Measurements from ENCODE around the gene NUCB2. TPM values are rescaled to one million over a fixed set of nuclear protein-coding genes. Genes with fewer than 3 reads are reported as not detected.

NUCB2 gene
- total RNA-seq, 1 experiment from 2014 or later = 39.6 TPM

DNA sequence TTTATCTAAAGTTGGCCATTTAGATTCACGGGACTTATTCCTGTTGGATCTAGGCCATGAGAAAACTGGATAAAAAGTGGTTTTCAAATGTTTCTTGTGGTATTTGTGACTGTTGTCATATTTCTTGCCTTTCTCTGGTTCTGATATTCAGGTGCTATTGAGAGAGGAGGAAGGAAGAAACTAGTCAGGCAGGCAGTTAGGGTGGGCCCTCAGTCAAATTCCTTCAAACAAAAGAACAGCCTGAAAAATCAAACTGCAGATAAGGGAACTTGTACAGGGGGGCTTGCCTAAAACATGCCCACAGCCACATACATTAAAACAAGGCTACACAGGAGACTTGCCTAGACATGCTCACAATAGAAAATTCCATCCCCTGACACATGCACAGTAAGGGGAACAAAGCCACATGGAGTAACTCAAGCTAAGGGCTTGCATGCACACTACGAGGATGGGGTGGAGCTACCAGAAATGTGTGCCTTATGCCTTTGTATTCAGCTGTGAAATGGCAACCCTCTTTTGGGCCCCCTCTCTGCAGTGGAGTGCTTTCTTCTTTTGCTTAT is 93.2 kb downstream of the NUCB2 start:
- Histone ChIP-seq H3K4me1 (ENCODE audit: insufficient read depth, low read length, poor library complexity, severe bottlenecking) (no peaks in the 10 kb centered on the region), H3K9me3 (ENCODE audit: low read depth, low read length, poor library complexity, severe bottlenecking) (peaks cover 26% of the 10 kb centered on the region), H3K27me3 (replicated peaks; ENCODE audit: insufficient read depth, low read depth, low read length, poor library complexity) (no peaks in the 10 kb centered on the region), H3K36me3 (ENCODE audit: insufficient read depth, low read length, poor library complexity, severe bottlenecking) (peaks cover 18% of the 10 kb centered on the region), H3K27ac (ENCODE audit: low read depth, low read length, poor library complexity, severe bottlenecking) (no peak overlapping the region), H3K4me3 (ENCODE audit: low read depth, low read length, poor library complexity, severe bottlenecking) (no peak overlapping the region)
- POLR2A ChIA-PET (ENCODE audit: low non-redundant PET) = no interaction called here
- TF ChIP-seq, protein P1, sequence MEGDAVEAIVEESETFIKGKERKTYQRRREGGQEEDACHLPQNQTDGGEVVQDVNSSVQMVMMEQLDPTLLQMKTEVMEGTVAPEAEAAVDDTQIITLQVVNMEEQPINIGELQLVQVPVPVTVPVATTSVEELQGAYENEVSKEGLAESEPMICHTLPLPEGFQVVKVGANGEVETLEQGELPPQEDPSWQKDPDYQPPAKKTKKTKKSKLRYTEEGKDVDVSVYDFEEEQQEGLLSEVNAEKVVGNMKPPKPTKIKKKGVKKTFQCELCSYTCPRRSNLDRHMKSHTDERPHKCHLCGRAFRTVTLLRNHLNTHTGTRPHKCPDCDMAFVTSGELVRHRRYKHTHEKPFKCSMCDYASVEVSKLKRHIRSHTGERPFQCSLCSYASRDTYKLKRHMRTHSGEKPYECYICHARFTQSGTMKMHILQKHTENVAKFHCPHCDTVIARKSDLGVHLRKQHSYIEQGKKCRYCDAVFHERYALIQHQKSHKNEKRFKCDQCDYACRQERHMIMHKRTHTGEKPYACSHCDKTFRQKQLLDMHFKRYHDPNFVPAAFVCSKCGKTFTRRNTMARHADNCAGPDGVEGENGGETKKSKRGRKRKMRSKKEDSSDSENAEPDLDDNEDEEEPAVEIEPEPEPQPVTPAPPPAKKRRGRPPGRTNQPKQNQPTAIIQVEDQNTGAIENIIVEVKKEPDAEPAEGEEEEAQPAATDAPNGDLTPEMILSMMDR (conservative IDR thresholded peaks at IDR 0.05; ENCODE audit: low read depth, low read length) = no peak
- intact Hi-C loops (cut with micrococcal nuclease; ENCODE audit: unreplicated experiment) = no loop called here
- no TSS peak for BruUV-seq (replicated peaks)
- no peak for DNase-seq (ENCODE audit: low spot score)
- CTCF ChIA-PET = no interaction called here

GRCh38 chr11:17371614-17372013 is 95.1 kb downstream of the NUCB2 start:
- H3K36me3 ChIP-seq (ENCODE audit: insufficient read depth, low read length, poor library complexity, severe bottlenecking) = peaks cover 18% of the 10 kb centered on the region
- no peaks in the 10 kb centered on the region for H3K4me1 ChIP-seq (ENCODE audit: insufficient read depth, low read length, poor library complexity, severe bottlenecking)
- intact Hi-C loops (cut with micrococcal nuclease; ENCODE audit: unreplicated experiment) = no loop called here
- BruUV-seq (replicated peaks) = no TSS peak
- peaks cover 26% of the 10 kb centered on the region for H3K9me3 ChIP-seq (ENCODE audit: low read depth, low read length, poor library complexity, severe bottlenecking)
- TF ChIP-seq EZH2 (IDR thresholded peaks at IDR 0.05; ENCODE audit: borderline replicate concordance, low read depth, low read length, poor library complexity, severe bottlenecking) = no peak
- TF ChIP-seq, protein P1 (conservative IDR thresholded peaks at IDR 0.05; ENCODE audit: low read depth, low read length) = no peak
- ChIA-PET POLR2A (ENCODE audit: low non-redundant PET) (no interaction called here), CTCF (no interaction called here)
- no peak overlapping the region for H3K27ac ChIP-seq (ENCODE audit: low read depth, low read length, poor library complexity, severe bottlenecking)
- H3K4me3 ChIP-seq (ENCODE audit: low read depth, low read length, poor library complexity, severe bottlenecking) = no peak overlapping the region
- DNase-seq (ENCODE audit: low spot score) = peak; percentile 12
- no peaks in the 10 kb centered on the region for H3K27me3 ChIP-seq (replicated peaks; ENCODE audit: insufficient read depth, low read depth, low read length, poor library complexity)

DNA sequence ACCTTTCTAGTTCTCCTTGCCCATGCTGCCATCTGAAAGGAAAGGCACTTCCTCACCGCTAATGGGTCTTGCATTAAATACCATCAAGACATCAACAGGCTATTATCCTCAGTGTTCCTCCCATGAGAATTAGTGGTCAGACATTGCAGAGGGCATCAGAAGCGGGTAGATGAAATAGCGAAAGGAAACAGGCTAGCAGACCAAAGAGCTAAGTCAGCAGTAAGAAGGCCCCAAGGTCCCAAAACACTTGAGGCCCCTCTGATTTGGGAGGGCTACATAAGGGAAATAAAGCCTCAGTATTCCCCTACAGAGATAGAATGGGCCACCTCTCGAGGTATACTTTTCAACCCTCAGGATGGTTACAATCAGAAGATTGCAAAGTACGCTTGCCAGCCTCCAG is 99.0 kb downstream of the NUCB2 start:
- no TSS peak for BruUV-seq (replicated peaks)
- H3K4me3 ChIP-seq (ENCODE audit: low read depth, low read length, poor library complexity, severe bottlenecking) = no peak overlapping the region
- TF ChIP-seq, protein P1 (conservative IDR thresholded peaks at IDR 0.05; ENCODE audit: low read depth, low read length) = no peak
- TF ChIP-seq EZH2 (IDR thresholded peaks at IDR 0.05; ENCODE audit: borderline replicate concordance, low read depth, low read length, poor library complexity, severe bottlenecking) = no peak
- H3K36me3 ChIP-seq (ENCODE audit: insufficient read depth, low read length, poor library complexity, severe bottlenecking) = peaks cover 6% of the 10 kb centered on the region
- H3K27ac ChIP-seq (ENCODE audit: low read depth, low read length, poor library complexity, severe bottlenecking) = no peak overlapping the region
- CTCF ChIA-PET = interaction anchor here (0.5 kb wide), 1 partner anchor 13 kb away, joined by 6 read pairs; no protein-coding TSS in a partner anchor
- DNase-seq (ENCODE audit: low spot score) = no peak
- intact Hi-C loops (cut with micrococcal nuclease; ENCODE audit: unreplicated experiment) = no loop called here
- H3K9me3 ChIP-seq (ENCODE audit: low read depth, low read length, poor library complexity, severe bottlenecking) = peaks cover 18% of the 10 kb centered on the region
- no peaks in the 10 kb centered on the region for H3K27me3 ChIP-seq (replicated peaks; ENCODE audit: insufficient read depth, low read depth, low read length, poor library complexity)
- no peaks in the 10 kb centered on the region for H3K4me1 ChIP-seq (ENCODE audit: insufficient read depth, low read length, poor library complexity, severe bottlenecking)
- POLR2A ChIA-PET (ENCODE audit: low non-redundant PET) = no interaction called here
